ENCODE measurements around the gene ADRM1.

ADRM1 gene

GRCh38 chr20:62303062-62303339, 204 bp downstream of the ADRM1 start:
- DNase-seq (ENCODE audit: insufficient read length, low spot score), result no peak
- FAIRE-seq, result no peak
- no peak for TF ChIP-seq CTCF (IDR thresholded peaks at IDR 0.05; ENCODE audit: insufficient read depth, missing control alignments)

GRCh38 chr20:62303340-62304226, 786 bp downstream of the ADRM1 start:
- no peak for DNase-seq (ENCODE audit: insufficient read length, low spot score)
- TF ChIP-seq CTCF (IDR thresholded peaks at IDR 0.05; ENCODE audit: insufficient read depth, missing control alignments), result no peak
- FAIRE-seq, result no peak

DNA sequence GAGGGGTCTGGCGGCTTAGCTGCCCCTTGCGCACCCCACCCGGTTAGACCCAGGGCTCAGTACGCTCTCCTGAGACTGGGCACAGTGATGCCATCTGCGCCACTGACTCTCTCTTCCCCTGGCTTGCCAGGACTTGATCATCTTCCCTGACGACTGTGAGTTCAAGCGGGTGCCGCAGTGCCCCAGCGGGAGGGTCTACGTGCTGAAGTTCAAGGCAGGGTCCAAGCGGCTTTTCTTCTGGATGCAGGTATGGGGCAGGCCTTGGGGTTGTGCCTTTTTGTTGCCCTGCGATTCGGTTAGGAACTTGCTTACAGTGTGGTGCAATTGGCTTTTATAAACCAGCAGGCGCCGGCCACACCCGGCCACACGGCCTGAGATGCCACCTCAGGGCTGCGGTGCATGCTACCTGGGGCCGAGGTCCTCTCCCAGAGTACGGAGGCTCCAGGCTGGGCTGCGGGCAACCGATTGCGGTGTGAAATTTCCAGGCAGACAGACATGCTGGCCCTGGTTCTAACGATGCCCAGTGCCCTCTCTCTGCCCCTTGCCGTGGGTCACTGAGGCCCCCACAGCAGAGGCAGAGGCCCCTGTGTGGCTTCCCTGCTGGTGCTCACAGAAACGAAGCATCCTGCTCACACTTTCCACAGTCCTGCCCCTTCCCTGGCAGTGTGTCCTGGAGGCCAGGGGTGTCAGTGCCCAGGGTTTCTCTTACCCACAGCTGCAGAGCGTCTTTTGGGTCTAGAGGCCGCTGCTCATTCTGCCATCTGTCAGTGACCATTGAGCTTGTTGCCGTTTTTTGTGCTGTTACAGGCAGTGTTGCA, 1.7 kb downstream of the ADRM1 start:
- TF ChIP-seq CTCF (IDR thresholded peaks at IDR 0.05; ENCODE audit: insufficient read depth, missing control alignments), result no peak
- FAIRE-seq, result no peak
- no peak for DNase-seq (ENCODE audit: insufficient read length, low spot score)

- FAIRE-seq, result no peak
- no peak for TF ChIP-seq CTCF (IDR thresholded peaks at IDR 0.05; ENCODE audit: insufficient read depth, missing control alignments)
- DNase-seq (ENCODE audit: insufficient read length, low spot score), result no peak
Measured at GRCh38 chr20:62305149-62305764, 2.5 kb downstream of the ADRM1 start.

GRCh38 chr20:62305765-62306413, 3.1 kb downstream of the ADRM1 start:
- no peak for DNase-seq (ENCODE audit: insufficient read length, low spot score)
- no peak for TF ChIP-seq CTCF (IDR thresholded peaks at IDR 0.05; ENCODE audit: insufficient read depth, missing control alignments)

GRCh38 chr20:62306414-62307187, 3.8 kb downstream of the ADRM1 start:
- no peak for TF ChIP-seq CTCF (IDR thresholded peaks at IDR 0.05; ENCODE audit: insufficient read depth, missing control alignments)
- DNase-seq (ENCODE audit: insufficient read length, low spot score) (no peak), FAIRE-seq (no peak)

More at GRCh38 chr20:62305765-62306413, 3.1 kb downstream of the ADRM1 start:
- FAIRE-seq, result no peak

Data from D721Med (cell line).